Measurements from ENCODE around the gene NEDD9. TPM values are rescaled to one million over a fixed set of nuclear protein-coding genes. Genes with fewer than 3 reads are reported as not detected.

NEDD9 gene
- total and polyA plus RNA-seq, 2 of the 13 experiments (the other 11 are each of a cell fraction or from before 2014, with no cell fraction given) = 27.1 to 389 TPM

DNA sequence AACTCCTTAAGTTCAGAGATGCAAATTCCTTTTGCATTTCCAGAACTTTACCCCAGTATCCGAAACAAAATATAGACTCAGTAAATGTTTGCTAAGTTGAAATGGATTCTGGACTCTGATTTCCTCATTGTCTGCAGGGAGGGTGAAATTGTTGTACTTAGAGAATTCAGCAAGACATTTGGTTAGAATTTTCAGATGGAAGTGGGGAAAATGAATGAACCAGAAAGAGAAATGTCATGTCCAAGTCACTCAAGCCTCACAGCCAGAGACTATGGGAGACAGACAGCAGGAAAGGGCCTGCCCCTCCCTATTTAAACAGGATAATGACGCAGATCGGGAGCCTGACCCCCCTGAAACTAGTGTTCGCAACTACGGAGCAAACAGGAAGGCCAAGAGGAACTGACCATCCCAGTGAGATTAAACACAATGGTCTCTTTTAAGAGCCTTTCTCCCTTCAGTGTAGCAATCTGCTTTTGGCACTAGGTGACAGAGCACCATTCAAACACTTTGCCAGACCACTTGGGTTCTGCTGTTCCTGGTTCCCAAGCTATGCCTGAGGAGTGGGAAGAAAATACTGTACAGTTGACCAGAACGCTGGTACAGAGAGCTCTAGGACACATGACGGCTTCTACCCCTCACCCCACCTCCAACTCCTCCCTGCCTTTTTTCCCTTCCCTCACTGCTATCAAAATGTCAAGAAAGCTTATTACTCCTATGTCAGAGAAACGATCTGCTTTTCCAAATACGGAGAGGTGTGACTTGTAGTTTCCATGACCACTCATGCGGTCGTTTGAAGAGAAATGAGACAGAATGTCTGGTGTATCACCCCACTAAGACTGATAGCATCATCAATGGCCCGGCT, 13.7 kb downstream of the NEDD9 start (continued):
- TF ChIP-seq, protein P1, sequence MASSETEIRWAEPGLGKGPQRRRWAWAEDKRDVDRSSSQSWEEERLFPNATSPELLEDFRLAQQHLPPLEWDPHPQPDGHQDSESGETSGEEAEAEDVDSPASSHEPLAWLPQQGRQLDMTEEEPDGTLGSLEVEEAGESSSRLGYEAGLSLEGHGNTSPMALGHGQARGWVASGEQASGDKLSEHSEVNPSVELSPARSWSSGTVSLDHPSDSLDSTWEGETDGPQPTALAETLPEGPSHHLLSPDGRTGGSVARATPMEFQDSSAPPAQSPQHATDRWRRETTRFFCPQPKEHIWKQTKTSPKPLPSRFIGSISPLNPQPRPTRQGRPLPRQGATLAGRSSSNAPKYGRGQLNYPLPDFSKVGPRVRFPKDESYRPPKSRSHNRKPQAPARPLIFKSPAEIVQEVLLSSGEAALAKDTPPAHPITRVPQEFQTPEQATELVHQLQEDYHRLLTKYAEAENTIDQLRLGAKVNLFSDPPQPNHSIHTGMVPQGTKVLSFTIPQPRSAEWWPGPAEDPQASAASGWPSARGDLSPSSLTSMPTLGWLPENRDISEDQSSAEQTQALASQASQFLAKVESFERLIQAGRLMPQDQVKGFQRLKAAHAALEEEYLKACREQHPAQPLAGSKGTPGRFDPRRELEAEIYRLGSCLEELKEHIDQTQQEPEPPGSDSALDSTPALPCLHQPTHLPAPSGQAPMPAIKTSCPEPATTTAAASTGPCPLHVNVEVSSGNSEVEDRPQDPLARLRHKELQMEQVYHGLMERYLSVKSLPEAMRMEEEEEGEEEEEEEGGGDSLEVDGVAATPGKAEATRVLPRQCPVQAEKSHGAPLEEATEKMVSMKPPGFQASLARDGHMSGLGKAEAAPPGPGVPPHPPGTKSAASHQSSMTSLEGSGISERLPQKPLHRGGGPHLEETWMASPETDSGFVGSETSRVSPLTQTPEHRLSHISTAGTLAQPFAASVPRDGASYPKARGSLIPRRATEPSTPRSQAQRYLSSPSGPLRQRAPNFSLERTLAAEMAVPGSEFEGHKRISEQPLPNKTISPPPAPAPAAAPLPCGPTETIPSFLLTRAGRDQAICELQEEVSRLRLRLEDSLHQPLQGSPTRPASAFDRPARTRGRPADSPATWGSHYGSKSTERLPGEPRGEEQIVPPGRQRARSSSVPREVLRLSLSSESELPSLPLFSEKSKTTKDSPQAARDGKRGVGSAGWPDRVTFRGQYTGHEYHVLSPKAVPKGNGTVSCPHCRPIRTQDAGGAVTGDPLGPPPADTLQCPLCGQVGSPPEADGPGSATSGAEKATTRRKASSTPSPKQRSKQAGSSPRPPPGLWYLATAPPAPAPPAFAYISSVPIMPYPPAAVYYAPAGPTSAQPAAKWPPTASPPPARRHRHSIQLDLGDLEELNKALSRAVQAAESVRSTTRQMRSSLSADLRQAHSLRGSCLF (CRISPR knock-in tag; IDR thresholded peaks at IDR 0.05; ENCODE audit: borderline replicate concordance) = no peak
- TF ChIP-seq NCOR1 (IDR thresholded peaks at IDR 0.05; ENCODE audit: borderline replicate concordance, low read length) = peak; percentile 76; the same call in 1 of the 2 replicates
- TF ChIP-seq ZNF761 (CRISPR knock-in tag; conservative IDR thresholded peaks at IDR 0.05) = no peak
- TF ChIP-seq, protein P2, sequence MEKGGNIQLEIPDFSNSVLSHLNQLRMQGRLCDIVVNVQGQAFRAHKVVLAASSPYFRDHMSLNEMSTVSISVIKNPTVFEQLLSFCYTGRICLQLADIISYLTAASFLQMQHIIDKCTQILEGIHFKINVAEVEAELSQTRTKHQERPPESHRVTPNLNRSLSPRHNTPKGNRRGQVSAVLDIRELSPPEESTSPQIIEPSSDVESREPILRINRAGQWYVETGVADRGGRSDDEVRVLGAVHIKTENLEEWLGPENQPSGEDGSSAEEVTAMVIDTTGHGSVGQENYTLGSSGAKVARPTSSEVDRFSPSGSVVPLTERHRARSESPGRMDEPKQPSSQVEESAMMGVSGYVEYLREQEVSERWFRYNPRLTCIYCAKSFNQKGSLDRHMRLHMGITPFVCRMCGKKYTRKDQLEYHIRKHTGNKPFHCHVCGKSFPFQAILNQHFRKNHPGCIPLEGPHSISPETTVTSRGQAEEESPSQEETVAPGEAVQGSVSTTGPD (CRISPR knock-in tag; IDR thresholded peaks at IDR 0.05) = peak; percentile 96
- no peak for TF ChIP-seq ZFAT (CRISPR knock-in tag; conservative IDR thresholded peaks at IDR 0.05)
- TF ChIP-seq DNMT3B (CRISPR knock-in tag; conservative IDR thresholded peaks at IDR 0.05) = 0 out of 2 replicates have a peak, but pooled peaks have one; percentile 49
- TF ChIP-seq NFYC (CRISPR knock-in tag; IDR thresholded peaks at IDR 0.05) = peak; percentile 39; the same call in 1 of the 2 replicates
- peak; percentile 66 for TF ChIP-seq RARA (CRISPR knock-in tag; IDR thresholded peaks at IDR 0.05)
- no peak for TF ChIP-seq ZNF235 (CRISPR knock-in tag; IDR thresholded peaks at IDR 0.05; ENCODE audit: borderline replicate concordance)
- no peak for TF ChIP-seq ZNF569 (CRISPR knock-in tag; IDR thresholded peaks at IDR 0.05; ENCODE audit: borderline replicate concordance)
- no peak for TF ChIP-seq ZNF891 (CRISPR knock-in tag; IDR thresholded peaks at IDR 0.05)
- TF ChIP-seq, protein P3, sequence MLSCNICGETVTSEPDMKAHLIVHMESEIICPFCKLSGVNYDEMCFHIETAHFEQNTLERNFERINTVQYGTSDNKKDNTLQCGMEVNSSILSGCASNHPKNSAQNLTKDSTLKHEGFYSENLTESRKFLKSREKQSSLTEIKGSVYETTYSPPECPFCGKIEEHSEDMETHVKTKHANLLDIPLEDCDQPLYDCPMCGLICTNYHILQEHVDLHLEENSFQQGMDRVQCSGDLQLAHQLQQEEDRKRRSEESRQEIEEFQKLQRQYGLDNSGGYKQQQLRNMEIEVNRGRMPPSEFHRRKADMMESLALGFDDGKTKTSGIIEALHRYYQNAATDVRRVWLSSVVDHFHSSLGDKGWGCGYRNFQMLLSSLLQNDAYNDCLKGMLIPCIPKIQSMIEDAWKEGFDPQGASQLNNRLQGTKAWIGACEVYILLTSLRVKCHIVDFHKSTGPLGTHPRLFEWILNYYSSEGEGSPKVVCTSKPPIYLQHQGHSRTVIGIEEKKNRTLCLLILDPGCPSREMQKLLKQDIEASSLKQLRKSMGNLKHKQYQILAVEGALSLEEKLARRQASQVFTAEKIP (CRISPR knock-in tag; IDR thresholded peaks at IDR 0.05; ENCODE audit: borderline replicate concordance) = no peak
- peak; percentile 61; the same call in 1 of the 2 replicates for TF ChIP-seq ZNF230 (CRISPR knock-in tag; IDR thresholded peaks at IDR 0.05)
- TF ChIP-seq ZBTB42 (CRISPR knock-in tag; IDR thresholded peaks at IDR 0.05) = no peak
- TF ChIP-seq ZBTB20 (CRISPR knock-in tag; IDR thresholded peaks at IDR 0.05; ENCODE audit: borderline replicate concordance, low read depth) = no peak
- TF ChIP-seq, protein P4, sequence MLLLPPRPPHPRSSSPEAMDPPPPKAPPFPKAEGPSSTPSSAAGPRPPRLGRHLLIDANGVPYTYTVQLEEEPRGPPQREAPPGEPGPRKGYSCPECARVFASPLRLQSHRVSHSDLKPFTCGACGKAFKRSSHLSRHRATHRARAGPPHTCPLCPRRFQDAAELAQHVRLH (CRISPR knock-in tag; IDR thresholded peaks at IDR 0.05; ENCODE audit: borderline replicate concordance, low read depth) = 0 out of 2 replicates have a peak, but pooled peaks have one; percentile 77
- no peak for TF ChIP-seq ATAD3A (CRISPR knock-in tag; IDR thresholded peaks at IDR 0.05)
- peak; percentile 37; the same call in 1 of the 2 replicates for TF ChIP-seq RFX5 (IDR thresholded peaks at IDR 0.05; ENCODE audit: low read depth, low read length)
- TF ChIP-seq NFKB2 (CRISPR knock-in tag; IDR thresholded peaks at IDR 0.05; ENCODE audit: borderline replicate concordance) = no peak
- no peak for TF ChIP-seq RORA (CRISPR knock-in tag; IDR thresholded peaks at IDR 0.05)
- TF ChIP-seq ZNF292 (CRISPR knock-in tag; IDR thresholded peaks at IDR 0.05; ENCODE audit: borderline replicate concordance, low read depth) = peak; percentile 97

Data from HepG2 (cell line).